ENCODE data around the gene NEURL3. TPM values are rescaled to one million over a fixed set of nuclear protein-coding genes. Genes with fewer than 3 reads are reported as not detected.

Gene NEURL3
- total and polyA plus RNA-seq, 2 of the 4 experiments (the other 2 are of a cell fraction) = not detected

- Histone ChIP-seq H2AK9ac (replicated peaks; ENCODE audit: low read depth, low read length, poor library complexity) (peak overlapping the region; percentile 1), H3K27me3 (ENCODE audit: control insufficient read depth, insufficient read depth, low read length) (no peaks in the 10 kb centered on the region), H4K5ac (ENCODE audit: low read depth, low read length) (no peak overlapping the region), H3K9me3 (ENCODE audit: control insufficient read depth, insufficient read depth, low read length) (no peaks in the 10 kb centered on the region), H3K4ac (ENCODE audit: low read depth, low read length) (no peak overlapping the region), H4K20me1 (ENCODE audit: insufficient read depth, low read length) (peaks cover 8% of the 10 kb centered on the region), H2BK20ac (ENCODE audit: low read depth, low read length) (no peak overlapping the region), H3K4me3 (ENCODE audit: insufficient read depth, low read depth, low read length) (no peak overlapping the region), H2BK120ac (ENCODE audit: low read depth, low read length) (no peak overlapping the region), H2AFZ (replicated peaks; ENCODE audit: low read length, poor library complexity) (no peak overlapping the region), H3K9me1 (ENCODE audit: insufficient read depth, low read length) (no peaks in the 10 kb centered on the region), H3K27ac (ENCODE audit: insufficient read depth, low read length) (no peak overlapping the region), H3K4me1 (ENCODE audit: control insufficient read depth, insufficient read depth, low read length) (peaks cover 5% of the 10 kb centered on the region; the same call in 1 of the 2 replicates), H3K9ac (ENCODE audit: low read depth, low read length) (no peak overlapping the region), H4K8ac (ENCODE audit: low read depth in 2 of 2, low read length in 2 of 2) (no peak overlapping the region), H3K18ac (ENCODE audit: low read depth, low read length) (no peak overlapping the region), H3K23ac (ENCODE audit: low read depth, low read length) (no peak overlapping the region), H4K91ac (ENCODE audit: insufficient read depth, low read depth, low read length) (no peak overlapping the region), H3K79me1 (ENCODE audit: low read depth in 1 of 2, low read length in 2 of 2) (peaks cover 10 to 24% of the 10 kb centered on the region in 2 experiments; a peak in 3 of 4 replicates), H3K36me3 (ENCODE audit: control insufficient read depth, insufficient read depth, low read length) (peaks cover 28% of the 10 kb centered on the region), H3K56ac (ENCODE audit: extremely low read depth, insufficient read depth, low read length) (no peak overlapping the region), H2BK15ac (ENCODE audit: low read depth, low read length) (no peak overlapping the region), H3K14ac (replicated peaks; ENCODE audit: low read depth, low read length) (no peak overlapping the region), H2BK5ac (ENCODE audit: low read depth, low read length, poor library complexity, severe bottlenecking) (no peak overlapping the region), H3K4me2 (ENCODE audit: low read depth, low read length) (no peak overlapping the region), H2AK5ac (ENCODE audit: low read depth, low read length) (no peak overlapping the region)
- in situ Hi-C loops (cut with MboI; ENCODE audit: low sequenced_read_pairs) (no loop called here), intact Hi-C loops (cut with micrococcal nuclease) (no loop called here), dilution Hi-C loops (cut with HindIII; ENCODE audit: low sequenced_read_pairs, unreplicated experiment) (no loop called here)
- BruUV-seq (replicated peaks) = no TSS peak
- ATAC-seq (ENCODE audit: low read depth) (peak; percentile 56), DNase-seq (peak; percentile 58)
- ChIA-PET CTCF (interaction anchor here (0.6 to 0.9 kb wide), 2 partner anchors 177 to 556 kb away, joined by 3 to 5 read pairs; partner anchors contain the start of gene ANKRD36C), POLR2A (ENCODE audit: unreplicated experiment) (interaction anchor here (0.6 kb wide), 1 partner anchor 217 kb away, joined by 4 read pairs; no protein-coding TSS in a partner anchor)
- TF ChIP-seq FOS (IDR thresholded peaks at IDR 0.05; ENCODE audit: low read depth, low read length) (no peak), SMC3 (IDR thresholded peaks at IDR 0.05; ENCODE audit: low read depth, low read length) (no peak), CEBPB (IDR thresholded peaks at IDR 0.05; ENCODE audit: low read depth, low read length) (no peak), BHLHE40 (IDR thresholded peaks at IDR 0.05; ENCODE audit: low read depth, low read length) (no peak), NFE2L2 (IDR thresholded peaks at IDR 0.05; ENCODE audit: low read depth, low read length) (no peak), RCOR1 (IDR thresholded peaks at IDR 0.05; ENCODE audit: insufficient replicate concordance, low read length) (no peak), MAZ (IDR thresholded peaks at IDR 0.05; ENCODE audit: borderline replicate concordance, low read depth, low read length) (no peak), CHD1 (IDR thresholded peaks at IDR 0.05; ENCODE audit: low read depth, low read length) (no peak), POLR2A (IDR thresholded peaks at IDR 0.05; ENCODE audit: low read depth, low read length) (no peak), MXI1 (IDR thresholded peaks at IDR 0.05; ENCODE audit: borderline replicate concordance, low read depth, low read length) (no peak), MAFK (IDR thresholded peaks at IDR 0.05; ENCODE audit: low read depth, low read length) (no peak), RAD21 (IDR thresholded peaks at IDR 0.05; ENCODE audit: low read length) (no peak), RFX5 (IDR thresholded peaks at IDR 0.05; ENCODE audit: low read depth, low read length) (no peak)
- TF ChIP-seq, protein P1, sequence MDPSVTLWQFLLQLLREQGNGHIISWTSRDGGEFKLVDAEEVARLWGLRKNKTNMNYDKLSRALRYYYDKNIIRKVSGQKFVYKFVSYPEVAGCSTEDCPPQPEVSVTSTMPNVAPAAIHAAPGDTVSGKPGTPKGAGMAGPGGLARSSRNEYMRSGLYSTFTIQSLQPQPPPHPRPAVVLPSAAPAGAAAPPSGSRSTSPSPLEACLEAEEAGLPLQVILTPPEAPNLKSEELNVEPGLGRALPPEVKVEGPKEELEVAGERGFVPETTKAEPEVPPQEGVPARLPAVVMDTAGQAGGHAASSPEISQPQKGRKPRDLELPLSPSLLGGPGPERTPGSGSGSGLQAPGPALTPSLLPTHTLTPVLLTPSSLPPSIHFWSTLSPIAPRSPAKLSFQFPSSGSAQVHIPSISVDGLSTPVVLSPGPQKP (IDR thresholded peaks at IDR 0.05; ENCODE audit: borderline replicate concordance, low read depth, low read length) = no peak
- TF ChIP-seq, protein P2, sequence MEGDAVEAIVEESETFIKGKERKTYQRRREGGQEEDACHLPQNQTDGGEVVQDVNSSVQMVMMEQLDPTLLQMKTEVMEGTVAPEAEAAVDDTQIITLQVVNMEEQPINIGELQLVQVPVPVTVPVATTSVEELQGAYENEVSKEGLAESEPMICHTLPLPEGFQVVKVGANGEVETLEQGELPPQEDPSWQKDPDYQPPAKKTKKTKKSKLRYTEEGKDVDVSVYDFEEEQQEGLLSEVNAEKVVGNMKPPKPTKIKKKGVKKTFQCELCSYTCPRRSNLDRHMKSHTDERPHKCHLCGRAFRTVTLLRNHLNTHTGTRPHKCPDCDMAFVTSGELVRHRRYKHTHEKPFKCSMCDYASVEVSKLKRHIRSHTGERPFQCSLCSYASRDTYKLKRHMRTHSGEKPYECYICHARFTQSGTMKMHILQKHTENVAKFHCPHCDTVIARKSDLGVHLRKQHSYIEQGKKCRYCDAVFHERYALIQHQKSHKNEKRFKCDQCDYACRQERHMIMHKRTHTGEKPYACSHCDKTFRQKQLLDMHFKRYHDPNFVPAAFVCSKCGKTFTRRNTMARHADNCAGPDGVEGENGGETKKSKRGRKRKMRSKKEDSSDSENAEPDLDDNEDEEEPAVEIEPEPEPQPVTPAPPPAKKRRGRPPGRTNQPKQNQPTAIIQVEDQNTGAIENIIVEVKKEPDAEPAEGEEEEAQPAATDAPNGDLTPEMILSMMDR (conservative IDR thresholded peaks at IDR 0.05; ENCODE audit: low read depth, low read length) = no peak
- TF ChIP-seq, protein P3, sequence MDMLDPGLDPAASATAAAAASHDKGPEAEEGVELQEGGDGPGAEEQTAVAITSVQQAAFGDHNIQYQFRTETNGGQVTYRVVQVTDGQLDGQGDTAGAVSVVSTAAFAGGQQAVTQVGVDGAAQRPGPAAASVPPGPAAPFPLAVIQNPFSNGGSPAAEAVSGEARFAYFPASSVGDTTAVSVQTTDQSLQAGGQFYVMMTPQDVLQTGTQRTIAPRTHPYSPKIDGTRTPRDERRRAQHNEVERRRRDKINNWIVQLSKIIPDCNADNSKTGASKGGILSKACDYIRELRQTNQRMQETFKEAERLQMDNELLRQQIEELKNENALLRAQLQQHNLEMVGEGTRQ (IDR thresholded peaks at IDR 0.05; ENCODE audit: low read depth, low read length) = no peak
- WGBS, 2 experiments (ENCODE audit: extremely low coverage in 2 of 2, insufficient read length in 1 of 2) = 68% methylated on average over 6 of the region's 6 CpGs; no CpG with 5 or more reads in 1 of the 2 experiments
Measured at GRCh38 chr2:96547731-96548171, 42.6 kb upstream of the NEURL3 start.
